Activated CD4-positive, CD25-positive, alpha-beta regulatory T cell treated with anti-CD3 and anti-CD28 coated beads, Interleukin-2, amount 50 U/mL, for 72 hours (primary cell): ENCODE results near the gene TMEM175.

ENCODE experiments used
- DNase-seq: peaks from one replicate; pipeline ENCODE4 v3.0.0; 2021

Gene TMEM175

DNA sequence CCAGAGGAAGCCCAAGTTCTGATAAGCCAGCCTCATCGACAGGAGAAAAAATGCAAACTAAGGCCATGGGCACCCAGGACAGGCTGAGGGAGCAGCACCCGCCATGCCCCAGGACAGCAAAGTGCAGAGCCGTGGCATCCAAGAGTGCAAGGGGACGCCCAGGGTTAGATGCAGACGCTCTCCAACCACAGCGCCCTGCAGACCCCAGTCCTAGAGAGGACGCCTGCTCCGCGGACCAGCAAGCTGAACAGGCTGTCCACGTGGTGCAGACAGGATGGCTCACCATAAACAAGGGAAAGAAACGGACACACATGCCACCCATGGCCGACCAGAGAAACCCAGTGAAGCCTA, 32.7 kb upstream of the TMEM175 start:
- DNase-seq = no peak

DNA sequence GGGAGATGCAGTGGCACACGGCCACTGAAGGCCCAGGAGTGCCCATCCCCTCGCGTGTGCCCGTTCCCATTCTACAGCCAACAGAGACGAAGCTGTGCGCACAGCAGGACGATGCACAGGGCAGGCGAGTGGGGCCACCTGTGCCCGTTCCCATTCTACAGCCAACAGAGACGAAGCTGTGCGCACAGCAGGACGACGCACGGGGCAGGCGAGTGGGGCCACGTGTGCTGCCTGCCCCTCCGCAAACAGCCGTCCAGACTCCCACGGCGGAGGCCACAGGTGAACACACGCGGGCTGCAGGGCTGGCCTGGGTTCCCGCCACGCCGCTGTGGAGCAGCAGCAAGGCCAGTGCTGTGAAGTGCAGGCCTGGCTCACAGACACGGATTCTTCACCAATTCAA, 32.2 kb upstream of the TMEM175 start:
- DNase-seq = no peak

DNA sequence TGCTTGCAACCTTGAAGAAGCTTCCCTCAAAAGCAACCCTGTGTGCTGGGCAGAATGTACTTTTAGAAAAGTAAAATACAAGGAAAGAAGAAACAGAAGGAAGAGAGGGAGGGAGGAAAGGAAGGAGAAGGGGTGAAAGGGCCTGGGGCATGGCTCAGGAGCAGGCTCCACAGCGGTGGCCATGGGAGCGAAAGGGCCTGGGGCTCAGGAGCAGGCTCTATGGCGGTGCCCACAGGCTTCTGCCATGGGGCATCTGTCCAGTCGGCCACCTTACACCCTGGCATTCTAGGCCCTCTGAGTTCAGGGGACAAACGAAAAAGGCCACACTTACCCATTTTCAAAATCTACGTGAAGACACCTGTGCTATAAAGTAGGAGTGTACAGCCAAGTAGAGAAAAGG, 31.5 kb upstream of the TMEM175 start:
- DNase-seq = no peak

DNA sequence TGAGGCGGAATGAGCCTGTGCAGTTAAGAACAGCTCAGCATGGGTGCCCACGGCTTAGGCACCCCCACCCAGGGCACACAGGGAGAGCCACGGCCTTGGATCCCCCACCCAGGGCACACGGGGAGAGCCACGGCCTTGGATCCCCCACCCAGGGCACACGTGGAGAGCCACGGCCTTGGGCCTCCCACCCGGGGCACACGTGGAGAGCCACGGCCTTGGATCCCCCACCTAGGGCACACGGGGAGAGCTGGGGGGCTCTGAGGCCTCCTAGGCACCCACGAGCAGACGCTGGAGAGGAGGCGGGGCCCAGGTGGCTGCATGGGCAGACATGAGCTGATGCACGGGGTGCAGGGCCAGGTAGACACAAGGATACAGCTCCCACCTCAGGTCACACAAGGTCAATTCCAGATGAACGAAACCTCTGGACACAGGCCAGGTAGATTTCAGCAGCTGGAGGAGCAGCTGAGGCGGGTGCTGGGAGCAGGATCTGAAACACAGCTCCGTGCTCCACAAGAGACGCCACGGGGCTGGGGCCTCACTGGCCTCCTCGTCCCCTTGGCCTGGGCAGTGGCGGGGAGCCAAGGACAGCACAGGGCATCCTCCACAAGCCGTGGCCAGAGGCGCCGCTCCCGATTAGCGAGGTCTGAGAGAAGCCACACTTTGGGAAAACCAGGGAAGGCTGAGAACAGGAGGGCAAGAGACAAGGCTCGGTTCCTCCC, 30.9 kb upstream of the TMEM175 start:
- DNase-seq = no peak

DNA sequence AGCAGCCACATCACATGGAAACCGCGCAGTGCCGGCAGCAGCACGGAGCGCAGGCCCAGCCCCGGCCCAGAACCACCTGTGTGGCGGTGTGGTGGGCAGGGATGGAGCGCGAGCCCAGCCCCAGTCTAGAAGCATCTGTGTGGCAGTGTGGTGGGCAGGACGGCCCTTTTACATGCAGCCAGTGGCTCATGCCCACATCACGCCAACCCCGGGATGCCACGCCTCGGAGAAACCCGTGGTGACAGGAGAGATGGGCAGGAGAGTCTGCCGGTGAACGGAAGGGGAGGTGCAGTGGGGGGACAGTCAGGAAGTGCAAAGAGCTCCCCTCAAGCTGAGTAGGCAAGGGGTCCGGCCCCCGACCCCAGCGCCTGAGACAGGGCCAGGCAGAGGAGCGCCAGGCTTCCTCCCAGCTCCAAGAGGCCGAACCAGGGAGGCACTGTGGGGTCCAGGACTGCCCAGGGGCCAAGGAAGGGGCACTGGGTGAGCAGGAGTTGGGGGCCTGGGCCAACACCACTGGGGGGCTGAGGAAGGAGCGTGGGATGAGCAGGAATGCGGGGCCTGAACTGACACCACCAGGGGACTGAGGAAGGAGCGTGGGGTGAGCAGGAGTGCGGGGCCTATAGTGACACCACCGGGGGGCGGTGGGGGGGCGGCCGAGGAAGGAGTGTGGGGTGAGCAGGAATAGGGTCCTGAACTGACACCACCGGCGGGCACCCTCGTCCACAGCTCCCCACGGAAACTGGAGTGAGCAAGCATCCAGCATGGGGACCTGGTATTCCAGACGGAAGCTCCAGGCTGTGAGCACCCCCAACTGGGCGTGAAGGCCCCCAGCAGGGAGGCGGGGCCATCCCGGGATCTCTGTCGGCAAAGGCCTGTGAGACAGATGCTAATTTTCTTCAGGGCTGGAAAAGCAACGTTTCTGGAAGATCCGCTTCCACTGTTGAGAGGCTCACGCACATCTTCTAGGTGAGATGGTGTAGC, 28.9 kb upstream of the TMEM175 start:
- no peak for DNase-seq

DNA sequence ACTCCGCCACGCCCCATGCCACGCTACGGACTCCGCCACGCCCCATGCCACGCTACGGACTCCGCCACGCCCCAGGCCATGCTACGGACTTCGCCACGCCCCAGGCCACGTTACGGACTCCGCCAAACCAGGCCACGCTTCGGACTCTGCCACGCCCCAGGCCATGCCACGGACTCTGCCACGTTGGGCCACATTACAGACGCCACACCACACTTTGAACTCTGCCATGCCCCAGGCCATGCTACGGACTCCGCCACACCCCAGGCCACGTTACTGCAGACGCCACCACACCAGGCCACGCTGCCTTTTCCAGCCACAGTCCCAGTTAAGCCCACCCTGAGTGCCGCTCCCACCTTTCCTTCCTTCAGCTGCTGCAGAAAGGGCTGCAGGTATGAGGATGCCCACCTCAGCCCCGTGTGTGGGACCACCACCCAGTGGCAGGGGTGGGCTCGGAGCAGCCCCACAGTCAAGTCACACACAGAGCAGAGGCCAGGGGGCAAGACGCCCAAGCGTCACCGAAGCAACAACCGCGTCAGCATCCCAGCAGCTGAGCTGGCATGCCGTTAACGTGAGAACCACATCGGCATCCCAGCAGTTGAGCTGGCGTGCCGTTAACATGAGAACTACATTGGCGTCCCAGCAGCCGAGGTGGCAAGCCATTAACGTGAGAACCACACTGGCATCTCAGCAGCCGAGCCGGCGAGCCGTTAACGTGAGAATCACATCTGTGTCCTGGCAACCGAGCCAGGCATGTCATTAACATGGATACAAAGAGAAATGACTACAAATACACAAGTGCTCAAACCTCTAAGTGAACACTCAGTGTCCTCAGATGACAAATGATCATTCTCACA, 26.5 kb upstream of the TMEM175 start:
- DNase-seq = no peak

DNA sequence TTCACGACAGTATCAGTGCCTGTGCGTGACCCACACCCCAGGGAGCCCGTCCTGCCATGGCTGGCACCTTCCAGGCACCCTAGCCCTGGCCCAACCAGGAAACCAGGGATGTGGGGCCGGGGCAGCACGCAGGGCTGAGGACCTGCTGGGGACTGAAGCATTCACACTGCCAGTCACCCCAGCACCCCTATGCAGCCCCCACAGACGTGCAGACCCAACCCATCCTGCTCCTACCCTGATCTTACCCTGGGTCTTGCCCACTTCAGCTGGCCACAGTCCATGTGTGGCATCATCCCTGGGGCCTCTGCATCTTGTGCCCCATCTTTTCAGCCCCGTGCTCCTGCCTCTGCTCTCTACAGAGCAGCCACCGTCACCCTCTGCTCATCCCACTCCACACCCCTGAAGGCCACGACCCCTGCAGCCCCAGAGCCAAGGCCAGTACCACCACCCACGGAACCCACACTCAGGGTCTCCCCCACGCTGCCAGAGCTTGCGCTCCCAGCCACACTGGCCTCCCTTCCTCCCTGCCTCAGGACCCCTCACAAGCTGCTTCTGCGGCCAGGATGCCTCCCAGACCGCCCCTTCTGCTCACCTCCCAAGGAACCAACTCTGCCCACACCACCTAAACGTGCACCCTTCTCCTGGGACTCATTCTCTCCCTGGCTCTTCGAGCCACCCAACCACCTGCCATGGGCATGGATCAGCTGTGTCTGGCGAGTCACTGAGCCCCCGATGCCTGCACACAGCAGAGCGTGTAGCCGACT, 25.7 kb upstream of the TMEM175 start:
- DNase-seq = no peak

DNA sequence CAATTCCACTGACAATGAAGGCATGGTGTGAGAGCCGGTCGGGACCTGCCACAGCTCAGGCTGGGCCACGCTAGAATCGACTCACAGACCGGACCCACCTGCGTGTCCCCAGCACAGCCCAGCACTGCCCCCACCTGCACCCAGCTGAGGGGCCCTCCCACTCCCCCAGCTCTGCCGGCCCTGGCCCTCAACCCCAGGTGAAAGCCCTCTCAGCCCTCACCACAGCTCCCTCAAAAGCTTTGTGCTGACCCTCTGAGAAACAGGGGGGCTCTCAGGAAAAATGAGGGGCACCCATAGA, 25.2 kb upstream of the TMEM175 start:
- no peak for DNase-seq

DNA sequence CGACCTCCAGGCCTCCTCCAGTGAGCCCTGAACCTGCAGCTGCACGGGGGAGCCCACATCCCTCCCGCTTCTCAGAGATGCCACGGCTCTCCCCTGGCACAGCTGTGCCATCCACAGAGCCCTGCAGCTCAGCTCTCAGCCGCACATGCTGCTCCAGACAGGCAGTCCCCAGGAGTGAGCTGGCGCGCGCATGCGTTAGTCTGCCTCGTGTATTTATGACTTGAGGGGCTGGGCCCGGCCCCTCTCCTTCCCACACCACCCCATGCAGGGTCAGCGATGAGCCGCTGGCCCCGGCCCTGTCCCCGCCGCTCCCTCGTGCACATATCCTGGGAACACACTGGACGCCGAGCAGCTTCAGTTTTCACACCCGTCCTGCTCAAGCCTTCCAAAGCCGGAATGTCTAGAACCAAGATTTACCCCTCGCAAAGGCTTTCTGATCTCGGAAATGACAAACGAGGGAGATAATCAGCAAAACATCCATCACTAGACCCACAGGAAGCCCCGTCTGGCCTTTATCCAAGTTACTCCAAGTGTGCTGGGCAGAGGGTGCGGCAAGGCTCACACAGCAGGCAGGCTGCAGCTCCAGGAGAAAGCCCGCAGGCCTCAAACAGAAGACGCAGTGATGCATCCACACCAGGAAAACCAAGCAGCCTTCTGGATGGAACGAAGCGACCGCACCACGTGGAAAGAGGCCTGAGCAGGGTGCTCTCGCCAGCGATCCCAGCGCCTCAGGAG, 24.4 kb upstream of the TMEM175 start:
- DNase-seq = no peak

DNA sequence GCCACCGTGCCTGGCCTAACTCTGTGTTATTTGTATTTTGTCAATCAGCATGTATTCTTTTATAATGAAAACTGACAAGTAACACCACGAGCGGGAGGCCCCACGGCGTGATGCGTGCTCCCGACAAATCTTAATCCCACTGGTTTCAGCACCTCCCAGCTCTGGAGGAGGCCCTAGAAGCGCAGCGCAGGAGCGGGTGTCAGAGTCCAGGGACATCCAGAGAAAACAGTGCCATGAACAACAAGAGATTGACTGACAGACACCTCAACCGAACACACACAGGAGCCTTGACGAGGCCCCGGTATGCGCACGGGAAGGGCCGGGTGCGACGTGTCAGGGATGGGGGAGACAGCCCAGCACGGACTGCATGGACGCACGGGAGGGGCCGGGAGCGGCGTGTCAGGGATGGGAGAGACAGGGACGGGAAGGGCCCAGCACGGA, 23.1 kb upstream of the TMEM175 start:
- no peak for DNase-seq

DNA sequence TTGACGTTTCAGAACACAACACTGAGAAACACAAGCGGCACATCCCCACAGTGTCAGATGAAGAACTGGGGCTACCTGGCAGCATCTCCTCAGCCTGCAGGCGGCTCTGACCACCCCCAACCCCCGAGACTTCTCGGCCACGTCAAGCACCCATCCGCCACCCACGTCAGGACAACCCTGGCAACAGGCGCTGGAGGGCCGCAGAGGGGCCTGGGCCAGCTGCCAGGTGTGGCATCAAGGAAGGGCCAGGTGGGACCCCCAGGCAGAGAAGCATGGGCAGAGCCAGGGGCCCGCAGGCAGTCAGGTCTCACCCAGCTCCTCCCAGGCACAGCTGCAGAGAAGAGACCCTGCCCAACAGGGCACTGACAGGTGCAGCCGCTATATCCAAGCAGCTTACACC, 22.4 kb upstream of the TMEM175 start:
- DNase-seq = no peak

DNA sequence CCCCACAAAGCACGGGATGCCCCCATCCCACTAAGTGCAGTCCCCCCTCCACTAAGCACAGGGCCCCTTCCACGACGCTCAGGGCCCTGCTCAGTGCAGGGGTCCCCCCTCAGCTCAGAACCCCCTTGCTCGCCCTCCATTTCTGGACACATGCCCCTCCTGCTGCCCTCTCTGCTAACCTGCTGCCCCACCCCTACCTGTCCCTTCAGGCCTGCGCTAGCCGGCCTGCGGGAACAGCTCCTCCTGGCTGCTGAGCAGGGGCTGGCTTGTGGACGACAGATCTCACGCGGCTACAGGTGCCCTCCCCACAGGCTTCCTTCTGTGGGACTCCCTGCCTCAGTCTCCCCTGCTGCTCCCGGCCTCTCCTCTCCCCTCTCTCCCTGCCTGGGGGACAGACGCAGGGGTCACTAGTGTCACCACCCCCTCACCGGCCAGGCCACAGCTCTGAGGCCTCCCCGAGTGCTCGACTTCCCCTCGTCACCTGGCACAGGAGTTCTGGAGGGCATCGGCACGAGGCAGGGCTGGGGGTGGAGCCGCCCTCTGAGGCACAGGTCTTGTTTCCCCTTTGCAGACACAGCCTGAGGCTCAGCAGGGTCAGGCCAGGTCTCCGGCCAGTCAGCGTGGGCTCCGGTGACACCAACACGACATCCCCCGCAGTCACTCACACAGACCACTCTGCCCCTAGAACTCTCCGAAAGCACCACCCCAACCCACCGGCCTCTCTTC, 21.7 kb upstream of the TMEM175 start:
- DNase-seq = no peak

DNA sequence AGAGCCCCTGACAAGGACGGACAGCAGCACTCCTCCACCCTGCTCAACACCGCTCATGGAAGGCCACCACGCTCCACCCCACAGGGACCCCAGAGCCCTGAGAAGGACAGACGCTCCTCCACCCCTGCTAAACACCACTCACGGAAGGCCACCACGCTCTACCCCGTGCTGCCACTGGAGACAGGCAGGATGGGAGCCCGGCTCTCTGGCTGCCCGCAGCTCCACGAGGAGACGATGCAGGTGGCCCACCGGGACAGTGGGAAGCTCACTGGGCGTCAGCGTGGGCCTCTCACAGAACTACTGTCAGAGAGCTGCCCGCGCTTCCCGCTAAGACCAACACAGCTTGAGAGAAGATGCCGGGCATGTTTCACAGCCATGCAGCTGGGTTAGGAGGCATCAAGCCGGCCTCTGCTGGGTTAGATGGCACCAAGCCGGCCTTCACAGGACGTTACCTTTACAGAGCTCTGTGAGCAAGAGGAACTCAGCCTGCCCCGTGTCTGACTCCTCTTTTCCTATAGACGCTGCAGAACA, 21.0 kb upstream of the TMEM175 start:
- no peak for DNase-seq

DNA sequence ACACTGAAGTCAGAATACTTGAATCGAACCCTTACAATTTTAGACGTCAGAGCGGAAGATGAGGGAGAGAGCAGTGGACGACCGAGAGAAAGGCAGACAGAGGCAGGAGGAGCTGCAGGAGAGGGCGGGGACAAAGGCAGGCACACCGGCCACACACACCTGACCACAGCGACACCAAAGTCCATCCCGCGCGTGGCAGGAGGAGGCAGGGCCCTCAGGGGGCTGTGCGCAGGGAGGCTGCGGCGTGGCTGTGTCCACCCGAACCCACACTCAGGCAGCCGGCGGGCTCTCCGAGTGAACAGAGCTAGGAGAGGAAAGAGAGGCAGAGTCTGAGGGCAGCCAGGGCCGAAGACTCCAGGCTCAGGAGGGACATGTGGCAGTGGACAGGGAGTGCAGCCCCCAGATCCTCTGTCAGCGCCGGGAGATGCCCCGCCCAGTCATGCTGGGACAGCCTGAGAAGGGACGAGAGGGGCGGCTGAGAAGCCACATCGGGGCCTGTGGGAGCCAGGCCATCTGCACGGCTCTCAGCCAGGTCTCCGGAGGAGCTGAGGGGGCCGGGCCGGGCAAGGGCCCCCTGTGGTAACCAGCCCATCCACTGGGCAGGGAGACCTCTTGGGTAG, 20.3 kb upstream of the TMEM175 start:
- DNase-seq = no peak

DNA sequence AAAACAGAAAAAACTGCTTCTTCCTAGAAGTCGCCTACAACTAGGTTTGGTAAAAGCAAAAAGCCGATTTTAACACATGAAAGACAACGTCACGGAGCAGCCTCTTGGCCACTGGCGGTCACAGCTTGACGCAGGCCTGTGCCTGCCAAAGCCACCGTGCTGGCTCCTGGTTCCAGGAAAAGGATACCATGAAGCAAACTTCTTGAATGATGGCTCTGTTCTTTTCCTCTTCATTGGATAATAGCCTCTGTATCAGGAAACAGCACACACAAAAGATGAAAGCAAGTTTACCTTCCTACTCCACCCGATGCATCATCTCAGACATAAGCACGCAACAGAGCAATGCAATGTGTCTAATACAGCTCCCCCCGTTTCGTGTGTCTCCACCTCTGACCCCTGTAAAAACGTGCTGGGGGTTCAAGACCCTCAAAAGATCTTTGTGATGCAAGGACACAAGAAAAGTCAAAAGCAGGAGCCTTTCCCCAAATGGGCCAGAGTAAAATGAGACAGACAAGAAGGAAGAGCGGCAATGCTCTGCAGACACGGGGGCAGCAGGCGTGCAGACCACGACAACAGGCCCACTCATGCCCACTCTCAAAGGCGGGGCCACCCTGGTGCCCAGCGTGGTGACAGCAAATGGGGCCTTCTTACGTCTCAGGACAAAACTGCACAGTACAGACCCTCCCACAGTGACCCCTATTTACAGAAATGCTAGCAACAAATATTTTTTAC, 19.5 kb upstream of the TMEM175 start:
- no peak for DNase-seq

DNA sequence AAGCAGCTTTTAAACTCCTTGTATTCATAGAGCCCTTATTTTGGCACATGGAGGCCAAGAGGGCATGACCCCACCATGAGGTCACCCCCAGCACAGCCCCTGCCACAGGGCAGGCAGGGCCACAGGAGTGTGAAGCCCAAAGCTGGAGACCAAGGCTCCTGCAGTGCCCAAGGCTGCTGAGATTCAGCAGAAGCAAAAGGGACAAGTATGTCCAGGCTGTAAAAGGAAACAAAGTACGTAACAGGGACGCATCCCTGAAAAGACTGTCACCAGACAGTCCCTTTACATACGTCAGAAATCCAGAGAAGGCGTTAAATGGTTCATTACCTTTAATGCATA, 19.0 kb upstream of the TMEM175 start:
- DNase-seq = no peak

DNA sequence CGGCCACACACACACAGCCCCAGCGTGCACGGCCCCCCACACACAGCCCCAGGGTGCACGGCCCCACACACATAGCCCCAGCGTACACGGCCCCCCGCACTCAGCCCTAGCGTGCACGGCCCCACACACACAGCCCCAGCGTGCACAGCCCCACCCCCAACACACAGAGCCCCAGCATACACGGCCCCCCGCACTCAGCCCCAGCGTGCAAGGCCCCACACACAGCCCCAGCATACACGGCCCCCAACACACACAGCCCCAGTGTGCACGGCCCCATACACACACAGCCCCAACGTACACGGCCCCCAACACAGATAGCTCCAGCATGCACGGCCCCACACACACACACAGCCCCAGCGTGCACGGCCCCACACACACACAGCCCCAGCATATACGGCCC, 17.7 kb upstream of the TMEM175 start:
- DNase-seq = no peak

DNA sequence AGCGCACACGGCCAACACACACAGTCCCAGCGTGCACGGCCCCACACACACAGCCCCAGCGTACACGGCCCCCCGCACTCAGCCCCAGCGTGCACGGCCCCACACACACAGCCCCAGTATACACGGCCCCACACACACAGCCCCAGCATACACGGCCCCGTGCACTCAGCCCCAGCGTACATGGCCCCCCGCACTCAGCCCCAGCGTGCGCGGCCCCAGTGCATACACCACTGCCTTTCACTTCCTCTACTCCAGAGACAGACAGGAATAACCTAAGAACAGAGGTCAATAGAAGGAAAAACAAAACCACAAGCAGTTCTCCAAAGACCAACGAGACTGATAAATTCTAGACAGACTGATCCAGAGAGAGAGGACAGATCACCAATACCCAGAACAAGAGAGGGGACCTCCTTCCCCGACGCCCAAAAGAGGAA, 17.2 kb upstream of the TMEM175 start:
- peak; percentile 11 for DNase-seq

DNA sequence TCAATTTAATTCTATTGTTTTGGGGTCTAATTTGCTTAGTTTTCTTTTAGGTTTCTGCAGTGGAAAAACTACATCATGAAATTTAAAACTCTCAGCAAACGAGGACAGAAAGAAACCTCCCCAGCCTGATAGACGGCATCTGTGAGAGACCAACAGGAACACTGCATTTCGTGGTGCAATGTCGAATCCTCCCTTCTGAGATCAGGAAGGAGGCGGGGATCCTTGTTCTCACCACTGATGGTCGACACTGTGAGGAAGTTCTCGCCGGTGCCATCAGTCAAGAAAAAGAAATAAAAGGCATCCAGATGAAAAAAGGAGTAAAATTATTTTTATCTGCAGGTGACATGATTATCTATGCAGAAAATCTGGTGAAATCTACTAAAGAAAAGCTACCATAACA, 16.7 kb upstream of the TMEM175 start:
- DNase-seq = no peak

DNA sequence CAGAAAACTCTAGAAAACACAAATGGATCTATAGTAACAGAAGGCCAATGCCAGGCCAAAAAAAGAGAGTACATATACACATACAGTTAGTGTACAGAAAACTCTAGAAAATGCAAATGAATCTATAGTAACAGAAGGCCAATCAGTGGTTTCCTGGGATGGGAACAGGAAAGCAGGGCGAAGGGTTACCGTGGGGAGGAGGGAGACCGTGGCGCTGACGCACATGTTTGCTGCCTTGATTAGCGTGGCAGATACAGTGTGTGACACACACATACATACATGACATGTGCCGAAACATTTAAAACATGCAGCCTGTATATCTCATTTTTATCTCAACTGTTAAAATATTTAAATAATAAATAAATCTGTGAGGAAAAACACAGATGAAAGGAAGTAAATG, 14.8 kb upstream of the TMEM175 start:
- no peak for DNase-seq
